Large intestine (tissue), 3 donors: ENCODE results near the gene BCAM. TPM values are rescaled to one million over a fixed set of nuclear protein-coding genes. Genes with fewer than 3 reads are reported as not detected.
A peak's percentile ranks its signal among the peaks of the same experiment; 100 is the strongest.
"Not testable (repeated sequence)": the region's sequence is repeated elsewhere in the genome, so short reads cannot be mapped to it uniquely, and the experiment has no call there.

Experiments used
- DNase-seq, 2 donors: peaks; one replicate each; pipeline versions ENCODE4 v3.0.0 to v3.0.0-alpha.2; 2013
- H3K27ac ChIP-seq: one replicate; pipeline ENCODE4 v1.5.1; 2013; ENCODE audit warnings: low read length
- H3K27me3 ChIP-seq: 2 replicates; pipeline ENCODE4 v1.6.1; 2013; ENCODE audit warnings: low read length; ENCODE audit not compliant: control insufficient read depth, insufficient read depth
- H3K36me3 ChIP-seq: 2 replicates; pipeline ENCODE4 v1.6.1; 2013; ENCODE audit warnings: low read length; ENCODE audit not compliant: control insufficient read depth, insufficient read depth
- H3K4me1 ChIP-seq: one replicate; pipeline ENCODE4 v1.6.1; 2013; ENCODE audit warnings: low read length; ENCODE audit not compliant: control insufficient read depth, insufficient read depth
- H3K4me3 ChIP-seq: one replicate; pipeline ENCODE4 v1.5.1; 2013; ENCODE audit warnings: low read length
- H3K9me3 ChIP-seq: one replicate; pipeline ENCODE4 v1.6.1; 2013; ENCODE audit warnings: mild to moderate bottlenecking, low read depth, low read length, moderate library complexity; ENCODE audit not compliant: control insufficient read depth
- WGBS: methylation state at CpG from one replicate; pipeline ENCODE4 v1.1.5; 2013; ENCODE audit warnings: low lambda C conversion rate; ENCODE audit not compliant: insufficient coverage; 5-methylcytosine and 5-hydroxymethylcytosine counted together
- polyA plus RNA-seq: library from polyadenylated mRNA; unstranded; fragments of 120-200 nt; gene quantifications from one replicate; pipeline ENCODE4 v1.2.1, GENCODE V29; 2013

Gene BCAM
- polyA plus RNA-seq, 1 donor = 154 TPM

- not testable (repeated sequence) for H3K27me3 ChIP-seq, H3K27ac ChIP-seq, H3K4me3 ChIP-seq, H3K36me3 ChIP-seq, H3K9me3 ChIP-seq, DNase-seq, H3K4me1 ChIP-seq
- no CpG with 5 or more reads among the region's 6 CpGs for WGBS
These were observed 24.0 kb downstream of the BCAM start for GRCh38 chr19:44832875-44833274.

DNA sequence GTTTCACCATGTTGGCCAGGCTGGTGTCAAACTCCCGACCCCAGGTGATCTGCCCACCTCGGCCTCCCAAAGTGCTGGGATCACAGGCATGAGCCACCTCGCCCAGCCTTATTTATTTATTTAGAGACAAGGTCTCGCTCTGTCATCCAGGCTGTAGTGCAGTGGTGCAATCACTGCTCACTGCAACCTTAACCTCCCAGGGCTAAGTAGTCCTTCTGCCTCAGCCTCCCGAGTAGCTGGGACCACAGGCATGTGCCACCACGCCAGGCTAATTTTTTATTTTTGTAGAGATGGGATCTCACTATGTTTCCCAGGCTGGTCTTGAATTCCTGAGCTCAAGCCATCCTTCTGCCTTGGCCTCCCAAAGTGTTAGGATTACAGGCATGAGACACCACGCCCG is 25.5 kb downstream of the BCAM start:
- not testable (repeated sequence) for H3K4me3 ChIP-seq, H3K36me3 ChIP-seq, H3K27ac ChIP-seq, H3K4me1 ChIP-seq, DNase-seq, H3K27me3 ChIP-seq, H3K9me3 ChIP-seq
- WGBS = no CpG with 5 or more reads among the region's 8 CpGs

DNA sequence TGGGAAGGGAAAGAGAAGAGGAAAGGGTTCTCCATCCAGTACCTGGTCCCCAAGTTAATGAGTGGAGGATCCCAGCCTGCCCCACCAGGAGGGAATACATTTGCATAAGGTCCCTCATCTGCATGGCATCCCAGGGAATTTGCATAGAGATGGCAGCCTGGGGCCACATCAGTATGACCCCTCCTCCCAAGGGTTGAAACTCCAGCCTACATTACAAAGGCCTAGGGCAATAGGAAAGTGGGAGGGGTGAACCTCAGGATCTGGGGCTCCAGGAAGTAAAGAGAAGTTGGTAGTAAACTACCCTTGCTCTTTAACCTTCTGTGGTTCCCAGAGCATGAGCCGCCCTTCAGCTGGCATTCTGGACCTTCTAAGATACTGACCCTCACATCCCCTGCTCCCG is 30.4 kb downstream of the BCAM start:
- H3K36me3 ChIP-seq = no peaks in the 10 kb centered on the region
- no peaks in the 10 kb centered on the region for H3K4me1 ChIP-seq
- WGBS = no CpG with 5 or more reads among the region's 2 CpGs
- H3K9me3 ChIP-seq = no peaks in the 10 kb centered on the region
- peak in 1 of 2 donors; percentile 60 for DNase-seq
- no peak overlapping the region for H3K27ac ChIP-seq
- no peak overlapping the region for H3K4me3 ChIP-seq
- no peaks in the 10 kb centered on the region for H3K27me3 ChIP-seq

DNA sequence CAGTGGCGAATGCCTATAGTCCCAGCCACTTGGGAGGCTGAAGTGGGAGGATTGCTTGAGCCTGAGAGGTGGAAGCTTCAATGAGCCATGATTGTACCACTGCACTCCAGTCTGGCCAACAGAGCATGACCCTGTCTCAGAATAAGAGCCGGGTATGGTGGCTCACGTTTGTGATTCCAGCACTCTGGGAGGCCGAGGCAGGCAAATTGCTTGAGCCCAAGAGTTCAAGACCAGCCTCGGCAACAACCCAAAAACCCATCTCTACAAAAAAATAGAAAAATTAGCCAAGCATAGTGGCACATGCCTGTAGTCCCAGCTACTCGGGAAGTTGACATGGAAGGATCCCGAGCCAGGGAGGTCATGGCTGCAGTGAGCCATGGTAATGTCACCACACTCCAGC is 31.9 kb downstream of the BCAM start:
- WGBS = no CpG with 5 or more reads among the region's 7 CpGs
- Histone ChIP-seq H3K9me3 (no peaks in the 10 kb centered on the region), H3K27me3 (no peaks in the 10 kb centered on the region), H3K4me3 (no peak overlapping the region), H3K4me1 (peaks cover 7% of the 10 kb centered on the region), H3K36me3 (no peaks in the 10 kb centered on the region), H3K27ac (no peak overlapping the region)
- no peak for DNase-seq

DNA sequence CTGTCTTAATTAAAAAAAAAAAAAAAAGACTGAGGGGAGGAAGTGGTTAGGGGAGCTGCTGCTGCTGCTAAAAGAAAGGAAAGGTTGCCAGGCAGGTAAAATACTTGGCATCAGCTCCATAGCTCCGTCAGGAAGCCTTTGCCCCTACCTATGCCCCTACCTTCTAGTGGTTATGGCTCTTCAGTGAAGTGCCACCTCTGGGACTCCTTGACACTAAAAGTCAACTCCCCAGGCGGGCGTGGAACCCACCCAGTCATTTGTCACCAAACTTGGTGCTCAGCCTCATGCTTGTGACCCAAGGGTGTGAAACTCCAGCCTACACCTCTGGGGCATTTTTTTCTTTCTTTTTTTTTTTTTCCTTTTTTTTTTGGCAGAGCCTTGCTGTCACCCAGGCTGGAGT is 32.3 kb downstream of the BCAM start:
- WGBS = 80% methylated on average over 1 of the region's 3 CpGs
- H3K36me3 ChIP-seq = no peaks in the 10 kb centered on the region
- H3K9me3 ChIP-seq = no peaks in the 10 kb centered on the region
- no peak overlapping the region for H3K27ac ChIP-seq
- H3K4me3 ChIP-seq = no peak overlapping the region
- DNase-seq = no peak
- no peaks in the 10 kb centered on the region for H3K27me3 ChIP-seq
- peaks cover 7% of the 10 kb centered on the region for H3K4me1 ChIP-seq

- H3K9me3 ChIP-seq = peaks cover 2% of the 10 kb centered on the region
- DNase-seq = no peak
- H3K36me3 ChIP-seq = no peaks in the 10 kb centered on the region
- peaks cover 30% of the 10 kb centered on the region for H3K4me1 ChIP-seq
- H3K27me3 ChIP-seq = no peaks in the 10 kb centered on the region
- 13% methylated on average over 7 of the region's 12 CpGs for WGBS
- peak overlapping the region; percentile 50 for H3K4me3 ChIP-seq
- H3K27ac ChIP-seq = peak overlapping the region; percentile 81
These were observed 36.3 kb downstream of the BCAM start for GRCh38 chr19:44845286-44845611.

DNA sequence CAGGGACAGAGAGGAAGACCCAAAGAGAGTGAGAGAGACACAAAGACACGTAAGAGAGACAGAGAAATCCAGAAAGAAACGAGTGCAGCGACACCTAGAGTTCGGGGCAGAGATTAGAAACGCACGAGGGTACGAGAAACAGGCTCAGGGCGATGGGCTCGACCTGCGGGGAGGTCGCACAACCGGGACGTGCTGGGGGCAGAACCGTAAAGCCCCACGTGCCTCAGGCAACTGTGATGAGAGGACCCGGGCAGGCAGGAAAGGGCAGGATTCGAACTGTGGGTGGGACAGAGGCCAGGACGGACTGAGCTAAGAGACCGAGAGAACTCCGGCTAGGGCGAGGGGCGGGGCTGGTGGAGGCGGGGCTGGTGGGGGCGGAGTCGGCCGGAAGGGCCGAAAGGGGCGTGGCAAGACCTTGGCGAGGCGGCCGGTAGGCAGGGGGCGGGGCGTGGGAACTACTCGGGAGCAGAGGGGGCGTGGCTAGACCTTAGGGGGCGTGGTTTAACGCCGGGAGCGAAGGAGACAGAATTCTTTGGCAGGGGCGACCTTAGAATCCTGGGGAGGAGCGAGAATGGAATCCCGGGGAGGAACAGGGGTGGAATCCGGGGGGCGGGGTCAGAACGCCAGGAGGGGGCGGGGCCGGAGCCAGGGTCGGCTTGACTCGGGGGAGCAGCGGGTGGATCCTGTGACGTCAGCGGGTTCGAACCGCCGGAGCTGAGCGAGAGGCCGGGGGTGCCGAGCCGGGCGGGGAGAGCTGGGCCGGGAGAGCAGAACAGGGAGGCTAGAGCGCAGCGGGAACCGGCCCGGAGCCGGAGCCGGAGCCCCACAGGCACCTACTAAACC is 36.9 kb downstream of the BCAM start, which contains the start of gene NECTIN2:
NECTIN2 (plus strand) TSS at position 686 of the 843 bp plus-strand sequence. CDS start 229 bp downstream, outside the sequence.
- H3K9me3 ChIP-seq = peaks cover 2% of the 10 kb centered on the region
- H3K4me1 ChIP-seq = peaks cover 36% of the 10 kb centered on the region
- WGBS = 0% methylated on average over 2 of the region's 67 CpGs
- H3K27ac ChIP-seq = peak within 1 kb of the TSS; percentile 98
- peak; percentile 98 to 99 for DNase-seq
- no peaks in the 10 kb centered on the region for H3K27me3 ChIP-seq
- H3K4me3 ChIP-seq = peak within 1 kb of the TSS; percentile 76
- peaks cover 3% of the 10 kb centered on the region for H3K36me3 ChIP-seq

DNA sequence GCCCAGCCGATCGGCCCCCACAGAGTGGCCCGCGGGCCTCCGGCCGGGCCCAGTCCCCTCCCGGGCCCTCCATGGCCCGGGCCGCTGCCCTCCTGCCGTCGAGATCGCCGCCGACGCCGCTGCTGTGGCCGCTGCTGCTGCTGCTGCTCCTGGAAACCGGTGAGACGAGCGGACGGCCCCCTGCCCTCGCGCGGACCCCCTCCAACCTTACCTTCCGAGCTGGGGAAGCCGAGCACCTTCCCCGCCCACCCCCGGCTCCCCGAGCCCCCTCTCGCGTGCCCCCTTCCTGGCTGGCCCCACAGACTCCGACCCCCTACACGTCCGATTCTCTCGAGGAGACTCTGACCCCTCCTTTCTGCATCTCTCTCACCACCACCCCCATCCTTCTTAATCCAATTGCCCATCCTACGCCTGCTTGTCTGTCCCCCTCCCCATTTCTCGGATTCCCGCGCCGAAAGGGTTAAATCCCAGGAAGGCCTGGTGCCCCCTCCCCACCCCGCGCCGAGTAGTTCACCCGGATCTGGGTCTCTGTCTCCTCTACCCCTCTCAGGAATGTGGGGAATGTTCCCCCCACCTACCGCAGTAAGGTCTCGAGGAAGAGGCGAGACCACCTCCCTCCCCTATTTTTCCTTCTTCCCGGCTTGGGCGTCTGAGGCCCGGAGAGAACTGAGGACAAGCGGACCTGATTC is 37.7 kb downstream of the BCAM start:
- no CpG with 5 or more reads among the region's 51 CpGs for WGBS
- no peaks in the 10 kb centered on the region for H3K27me3 ChIP-seq
- peaks cover 37% of the 10 kb centered on the region for H3K4me1 ChIP-seq
- peaks cover 6% of the 10 kb centered on the region for H3K36me3 ChIP-seq
- peak in 1 of 2 donors; percentile 61 for DNase-seq
- H3K4me3 ChIP-seq = peak overlapping the region; percentile 76
- H3K27ac ChIP-seq = peak overlapping the region; percentile 98
- H3K9me3 ChIP-seq = peaks cover 2% of the 10 kb centered on the region

GRCh38 chr19:44847144-44848035 is 38.5 kb downstream of the BCAM start:
- peak; percentile 90 to 96 for DNase-seq
- no CpG with 5 or more reads among the region's 47 CpGs for WGBS
- H3K4me3 ChIP-seq = peak overlapping the region; percentile 76
- H3K27me3 ChIP-seq = no peaks in the 10 kb centered on the region
- peaks cover 2% of the 10 kb centered on the region for H3K9me3 ChIP-seq
- H3K36me3 ChIP-seq = peaks cover 6% of the 10 kb centered on the region
- H3K27ac ChIP-seq = peak overlapping the region; percentile 98
- H3K4me1 ChIP-seq = peaks cover 37% of the 10 kb centered on the region
